Keratinocyte (primary cell): ENCODE data around the gene PARD3B. TPM values are rescaled to one million over a fixed set of nuclear protein-coding genes. Genes with fewer than 3 reads are reported as not detected.

ENCODE experiments used
- DNase-seq: peaks from one replicate; pipeline ENCODE4 v3.0.0-alpha.2; 2011; ENCODE audit warnings: low read depth, missing footprints, low spot score
- FAIRE-seq: peaks from 2 replicates; lab custom pipeline; 2011; peaks lifted over from hg19 to GRCh38; lab: Jason Lieb, UNC
- H2AFZ ChIP-seq: 2 replicates; pipeline ENCODE4 v1.6.0; 2012; ENCODE audit warnings: low read length, control low read depth, inconsistent platforms; ENCODE audit not compliant: control insufficient read depth
- H3K27ac ChIP-seq: 2 replicates; pipeline ENCODE4 v1.5.1; 2011; ENCODE audit warnings: low read length; ENCODE audit not compliant: control insufficient read depth, insufficient read depth
- H3K27me3 ChIP-seq: 3 replicates; pipeline ENCODE4 v1.6.0; 2011; ENCODE audit warnings: low read length; ENCODE audit not compliant: control insufficient read depth, insufficient read depth; ENCODE audit errors: extremely low read depth
- H3K36me3 ChIP-seq, 2 experiments: 2 replicates in 1 of 2; 3 replicates in 1 of 2; pipeline ENCODE4 v1.5.1; 2011; ENCODE audit warnings: low read length in 2 of 2, mild to moderate bottlenecking in 1 of 2; ENCODE audit not compliant: control insufficient read depth in 2 of 2, insufficient read depth in 2 of 2; ENCODE audit errors: extremely low read depth in 1 of 2
- H3K4me1 ChIP-seq: 3 replicates; pipeline ENCODE4 v1.5.1; 2011; ENCODE audit warnings: low read length; ENCODE audit not compliant: control insufficient read depth, insufficient read depth; ENCODE audit errors: extremely low read depth
- H3K4me2 ChIP-seq: 3 replicates; pipeline ENCODE4 v1.6.0; 2011; ENCODE audit warnings: low read depth, low read length; ENCODE audit not compliant: control insufficient read depth, insufficient read depth; ENCODE audit errors: extremely low read depth
- H3K4me3 ChIP-seq, 3 experiments: fragments of 200-600 bp in 1 of 3; sonication (generic) in 1 of 3; 2 replicates in 2 of 3; 3 replicates in 1 of 3; pipeline ENCODE4 v1.5.1; 2011 to 2016; ENCODE audit warnings: low read length in 3 of 3, mild to moderate bottlenecking in 3 of 3, control low read depth in 2 of 3, inconsistent platforms in 1 of 3, low read depth in 1 of 3, mixed read lengths in 1 of 3, mixed run types in 1 of 3, moderate library complexity in 1 of 3; ENCODE audit not compliant: control insufficient read depth in 2 of 3, insufficient read depth in 2 of 3; ENCODE audit errors: extremely low read depth in 1 of 3
- H3K79me2 ChIP-seq: 2 replicates; pipeline ENCODE4 v1.6.0; 2012; ENCODE audit warnings: low read length; ENCODE audit not compliant: control insufficient read depth, insufficient read depth
- H3K9ac ChIP-seq: 3 replicates; pipeline ENCODE4 v1.6.0; 2011; ENCODE audit warnings: low read length; ENCODE audit not compliant: control insufficient read depth, insufficient read depth; ENCODE audit errors: extremely low read depth
- H3K9me1 ChIP-seq: 3 replicates; pipeline ENCODE4 v1.6.0; 2011; ENCODE audit warnings: low read length; ENCODE audit not compliant: control insufficient read depth, insufficient read depth; ENCODE audit errors: extremely low read depth
- H3K9me3 ChIP-seq: 2 replicates; pipeline ENCODE4 v1.5.1; 2012; ENCODE audit warnings: low read depth, low read length; ENCODE audit not compliant: control insufficient read depth
- H4K20me1 ChIP-seq: 3 replicates; pipeline ENCODE4 v1.6.0; 2011; ENCODE audit warnings: low read length; ENCODE audit not compliant: control insufficient read depth, insufficient read depth; ENCODE audit errors: extremely low read depth
- CTCF ChIP-seq, 3 experiments: IDR thresholded peaks in 1 of 3; conservative IDR thresholded peaks in 1 of 3; optimal IDR thresholded peaks in 1 of 3; 2 replicates in 2 of 3; 3 replicates in 1 of 3; pipeline versions ENCODE3 to v1.5.1; 2011; ENCODE audit warnings: low read length in 3 of 3, mild to moderate bottlenecking in 3 of 3, moderate library complexity in 2 of 3, control low read depth in 1 of 3, inconsistent platforms in 1 of 3; ENCODE audit not compliant: insufficient read depth in 2 of 3; ENCODE audit errors: extremely low read depth in 1 of 3
- EZH2 ChIP-seq: IDR thresholded peaks from one replicate; pipeline ENCODE4 v1.6.1; 2012; ENCODE audit warnings: inconsistent platforms, mild to moderate bottlenecking, low read length, moderate library complexity
- dilution Hi-C: fragments of 300-500 bp; cut with MboI; formaldehyde crosslinking; loops from one replicate; pipeline ENCODE4 v1.7.0; 2020; ENCODE audit warnings: low sequenced_read_pairs; ENCODE audit not compliant: extremely low pct_ligation_motif_present
- polyA plus RNA-seq, 5 experiments: library from polyadenylated mRNA; depleted of rRNA in 3 of 5; stranded (reverse) in 3 of 5; stranded (forward) in 1 of 5; unstranded in 1 of 5; fragments of >200 nt; gene quantifications; 1 replicate in 1 of 5; 2 replicates in 3 of 5; 3 replicates in 1 of 5; pipeline versions ENCODE4 v1.2.1 to v1.2.3, GENCODE V29; 2011 to 2012; ENCODE audit warnings: missing spikeins in 2 of 5, low read depth in 1 of 5, low replicate concordance in 1 of 5

The PARD3B gene
- polyA plus RNA-seq, 1 donor (not counting 4 experiments of a cell fraction or from before 2014, with no cell fraction given), result 1.2 TPM

GRCh38 chr2:205407984-205408383 is 862.7 kb downstream of the PARD3B start:
- TF ChIP-seq CTCF (optimal IDR thresholded peaks at IDR 0.05 in 1 of 3, IDR thresholded peaks at IDR 0.05 in 1 of 3, conservative IDR thresholded peaks at IDR 0.05 in 1 of 3; ENCODE audit: extremely low read depth in 1 of 3, insufficient read depth in 2 of 3, low read length in 3 of 3) (no peak), EZH2 (no peak)

GRCh38 chr2:205408696-205409095 is 863.4 kb downstream of the PARD3B start:
- H3K4me3 ChIP-seq, result no peak overlapping the region
- H3K27me3 ChIP-seq, result no peaks in the 10 kb centered on the region
- H3K9me1 ChIP-seq, result no peaks in the 10 kb centered on the region
- TF ChIP-seq CTCF (optimal IDR thresholded peaks at IDR 0.05 in 1 of 3, IDR thresholded peaks at IDR 0.05 in 1 of 3, conservative IDR thresholded peaks at IDR 0.05 in 1 of 3; ENCODE audit: extremely low read depth in 1 of 3, insufficient read depth in 2 of 3, low read length in 3 of 3) (no peak), EZH2 (no peak)
- H3K27ac ChIP-seq, result no peak overlapping the region
- FAIRE-seq (no peak), DNase-seq (no peak)
- no peak overlapping the region for H3K9ac ChIP-seq
- no peak overlapping the region for H2AFZ ChIP-seq
- H3K36me3 ChIP-seq, result no peaks in the 10 kb centered on the region
- H4K20me1 ChIP-seq, result no peaks in the 10 kb centered on the region
- dilution Hi-C loops, result no loop called here
- H3K4me2 ChIP-seq, result no peak overlapping the region
- H3K9me3 ChIP-seq, result no peaks in the 10 kb centered on the region
- peaks cover 20% of the 10 kb centered on the region for H3K4me1 ChIP-seq
- no peaks in the 10 kb centered on the region for H3K79me2 ChIP-seq

More at GRCh38 chr2:205407984-205408383, 862.7 kb downstream of the PARD3B start:
- DNase-seq (no peak), FAIRE-seq (peak; percentile 23)
- H3K79me2 ChIP-seq, result no peaks in the 10 kb centered on the region
- no peaks in the 10 kb centered on the region for H3K9me3 ChIP-seq
- dilution Hi-C loops, result no loop called here
- no peak overlapping the region for H3K4me3 ChIP-seq
- no peaks in the 10 kb centered on the region for H3K36me3 ChIP-seq
- H4K20me1 ChIP-seq, result no peaks in the 10 kb centered on the region
- H3K4me1 ChIP-seq, result peaks cover 20% of the 10 kb centered on the region
- no peaks in the 10 kb centered on the region for H3K27me3 ChIP-seq
- H3K4me2 ChIP-seq, result no peak overlapping the region
- H3K27ac ChIP-seq, result no peak overlapping the region
- no peak overlapping the region for H2AFZ ChIP-seq
- no peak overlapping the region for H3K9ac ChIP-seq
- H3K9me1 ChIP-seq, result no peaks in the 10 kb centered on the region
